HG02973 (cell line): ENCODE data around the gene ACTL6B.
A peak's percentile ranks its signal among the peaks of the same experiment; 100 is the strongest.

Source experiments
- ATAC-seq: cut with Tn5 transposase; IDR thresholded peaks from one replicate; pipeline ENCODE4 v1.9.1; 2021; ENCODE audit warnings: moderate library complexity; ENCODE audit not compliant: unreplicated experiment

Gene ACTL6B

DNA sequence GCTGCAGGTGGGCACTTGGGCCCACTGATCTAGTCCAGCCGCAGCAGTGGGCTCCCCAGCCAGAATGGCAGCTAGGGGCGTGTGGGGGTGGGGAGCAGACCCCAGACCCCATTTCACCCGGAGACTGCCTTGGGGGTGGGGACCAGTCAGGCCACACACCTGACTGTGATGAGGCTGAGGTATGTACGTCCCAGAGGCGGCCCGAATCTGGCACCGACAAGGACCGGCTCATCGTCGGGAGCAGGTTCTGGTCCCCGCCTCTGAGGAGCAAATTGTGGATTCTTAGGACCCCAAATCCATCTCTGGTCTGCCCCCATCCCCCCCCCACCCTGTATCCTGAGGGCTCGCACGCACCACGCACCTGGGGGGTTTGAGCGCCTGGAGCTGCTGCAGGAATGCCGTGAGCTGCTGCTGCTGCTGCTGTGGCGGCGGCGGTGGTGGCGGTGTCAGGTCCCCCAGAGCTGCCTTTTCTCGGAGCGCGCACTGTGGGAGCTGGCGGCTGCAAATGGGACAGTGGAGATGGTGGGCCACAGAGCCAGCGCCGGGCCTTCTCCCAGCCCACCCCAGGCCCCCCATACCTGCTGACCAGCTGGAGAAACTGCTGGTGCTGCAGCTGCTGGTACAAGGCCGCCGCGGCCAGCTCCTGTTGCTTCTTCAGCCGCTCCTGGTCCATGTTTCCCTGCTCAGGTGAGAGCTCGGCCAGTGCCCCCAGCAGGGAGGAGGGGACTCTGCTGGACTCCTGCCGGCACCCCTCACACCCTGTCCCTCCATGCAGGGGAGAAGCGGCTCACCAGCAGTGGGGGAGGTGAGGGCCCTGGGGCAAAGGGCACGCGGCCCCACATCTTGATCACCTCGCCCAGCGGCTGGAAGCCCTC is 27.6 kb upstream of the ACTL6B start:
- no peak for ATAC-seq

DNA sequence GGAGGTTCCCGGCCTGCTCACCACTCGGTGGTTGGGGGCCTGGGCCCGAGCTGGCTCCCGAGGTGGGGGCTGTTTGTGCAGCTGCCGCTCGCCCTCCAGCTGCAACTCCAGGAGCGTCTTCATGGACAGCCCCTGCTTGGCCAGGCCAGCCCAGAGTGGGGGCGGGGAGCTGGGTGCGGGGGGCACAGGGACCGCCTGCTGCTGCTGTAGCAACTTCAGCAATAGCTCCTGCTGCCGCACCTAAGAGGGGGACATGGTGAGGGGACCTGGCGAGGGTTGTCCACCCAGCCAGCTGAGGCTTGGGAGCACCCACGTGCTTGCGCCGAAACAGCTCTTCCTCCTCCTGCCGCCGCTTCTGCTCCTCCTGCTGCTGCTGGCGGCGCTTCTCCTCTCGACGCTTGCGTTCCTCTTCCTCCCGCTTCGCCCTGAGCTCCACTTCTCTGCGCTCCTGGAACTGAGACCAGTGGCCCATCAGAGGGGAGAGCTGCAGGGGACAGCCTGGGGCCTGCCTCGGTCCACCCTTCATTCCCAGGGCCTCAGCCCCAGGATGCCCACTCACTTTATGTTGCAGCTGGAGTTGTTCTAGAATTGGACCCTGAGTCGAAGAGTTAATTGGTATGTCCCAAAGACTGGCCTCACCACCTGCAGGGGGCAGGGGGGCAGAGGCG is 26.9 kb upstream of the ACTL6B start:
- no peak for ATAC-seq

DNA sequence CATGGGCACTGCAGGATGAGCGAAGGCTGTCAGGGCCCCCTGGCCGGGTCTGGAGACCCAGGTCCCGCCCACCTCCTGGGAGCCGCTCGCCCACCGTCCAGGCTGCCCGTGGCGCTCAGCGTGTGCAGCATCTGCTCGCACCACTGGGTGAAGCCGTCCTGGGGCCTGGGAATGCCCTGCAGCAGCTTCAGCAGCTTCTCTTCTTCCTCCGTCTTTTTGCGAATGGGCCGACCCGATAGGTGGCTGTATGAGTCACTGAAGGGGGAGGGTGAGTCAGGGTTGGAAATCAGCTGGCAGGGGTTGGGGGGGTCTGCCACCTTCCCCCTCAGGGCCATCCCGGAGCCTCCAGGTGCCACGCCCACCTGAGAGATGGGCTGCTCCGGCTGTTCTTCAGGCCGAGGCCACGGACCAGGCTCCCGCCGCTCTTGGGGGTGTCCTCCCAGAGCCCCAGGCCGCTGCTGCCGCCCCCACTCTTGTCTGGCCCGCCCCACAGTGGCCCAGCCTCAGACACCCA is 26.0 kb upstream of the ACTL6B start:
- no peak for ATAC-seq

DNA sequence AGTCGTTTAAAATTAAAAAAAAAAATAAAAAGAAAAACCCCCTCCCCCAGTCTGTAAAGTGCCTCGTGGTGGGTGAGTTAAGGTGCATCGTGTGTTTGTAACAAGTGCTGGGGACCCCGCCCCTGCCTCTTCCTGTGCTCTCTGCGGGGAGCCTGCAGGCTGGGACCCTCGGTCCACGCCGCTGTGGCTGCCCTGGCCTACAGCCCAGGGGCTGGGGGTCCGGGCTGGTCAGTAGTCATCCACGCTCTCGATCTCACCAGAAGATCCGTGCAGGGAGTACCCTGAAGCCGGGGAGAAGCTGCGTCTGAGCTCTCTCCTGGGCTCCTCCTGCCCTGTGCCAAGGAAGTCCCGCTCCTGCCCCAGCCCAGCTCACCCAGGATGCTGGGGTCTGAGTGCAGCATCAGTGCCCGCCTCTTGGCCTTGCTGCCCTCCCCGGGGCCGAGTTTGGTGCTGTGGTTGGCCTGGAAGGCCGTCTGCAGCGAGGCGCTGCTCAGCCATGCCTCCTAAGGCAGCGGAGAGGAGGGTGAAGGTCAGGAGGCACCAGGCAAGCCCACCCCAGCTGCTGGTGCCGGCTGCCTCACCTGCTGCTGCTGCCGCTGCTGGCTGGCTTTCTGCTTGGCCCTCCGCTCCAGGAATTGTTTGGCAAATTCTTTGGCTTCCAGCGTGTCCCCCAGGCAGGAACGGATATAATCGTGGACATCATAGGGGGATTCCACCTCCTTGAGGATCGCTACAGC is 25.4 kb upstream of the ACTL6B start:
- ATAC-seq: no peak

DNA sequence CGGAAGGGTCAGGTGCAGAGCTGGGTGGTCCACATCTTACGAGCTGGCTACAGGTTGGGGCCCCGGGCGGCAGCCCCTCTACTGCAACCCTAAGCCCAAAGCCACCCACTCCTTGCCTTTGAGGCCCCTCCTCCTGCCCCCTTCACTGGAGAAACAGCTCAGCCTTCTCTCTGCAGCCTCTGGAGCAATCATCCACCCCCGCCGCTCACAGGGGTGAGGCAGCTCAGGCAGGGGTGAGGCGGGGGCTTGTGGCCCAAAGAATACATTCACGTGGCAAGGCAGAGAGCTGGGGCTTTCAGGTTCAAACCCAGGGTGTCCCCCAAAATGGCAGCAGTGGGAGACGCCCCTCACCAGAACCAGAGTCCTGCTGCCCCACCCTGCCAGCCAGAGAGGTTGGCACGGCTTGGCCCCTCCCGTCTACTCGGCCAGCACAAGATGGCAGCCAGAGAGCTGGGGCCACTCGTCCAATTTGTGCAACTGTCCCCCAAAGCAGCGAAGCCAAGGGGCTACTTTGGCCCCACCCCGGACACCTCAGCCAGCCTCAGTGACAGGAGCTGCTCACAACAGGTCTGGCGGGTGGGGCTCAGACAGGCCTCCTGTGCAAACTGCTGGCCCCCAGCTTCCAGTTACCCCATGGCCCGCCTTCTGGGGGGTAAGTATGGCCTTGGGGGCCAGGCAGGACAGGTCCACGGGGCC is 24.5 kb upstream of the ACTL6B start:
- no peak for ATAC-seq

DNA sequence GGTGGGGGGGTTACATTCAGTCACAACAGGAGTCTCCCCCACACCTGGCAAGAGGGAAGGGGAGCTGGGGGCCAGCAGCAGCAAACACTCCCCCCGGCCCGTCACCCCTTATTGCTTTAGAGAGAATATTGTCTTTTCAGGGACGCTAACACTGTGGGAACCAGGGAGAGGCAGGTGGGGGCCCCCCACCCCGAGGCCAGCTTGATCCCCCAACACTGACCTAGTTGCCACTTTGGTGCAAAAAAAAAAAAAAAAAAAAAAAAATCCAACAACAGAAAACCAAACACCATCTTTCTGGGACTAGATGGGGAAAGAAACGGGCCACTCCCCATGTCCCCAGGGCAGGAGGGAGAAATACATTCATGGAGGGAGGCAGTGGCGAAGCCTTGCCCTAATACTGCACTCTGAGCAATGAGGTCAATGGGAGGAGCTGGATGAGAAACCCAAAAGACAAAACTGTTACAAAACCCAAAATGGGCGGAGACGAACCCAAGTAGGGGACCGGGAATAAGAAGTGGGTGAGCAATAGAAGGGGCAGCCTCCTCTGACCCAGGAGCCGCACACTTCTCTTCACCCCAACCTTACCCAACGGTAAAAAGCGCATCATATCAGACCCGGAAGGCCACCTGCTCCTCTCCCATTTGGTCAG is 23.8 kb upstream of the ACTL6B start:
- ATAC-seq: no peak

DNA sequence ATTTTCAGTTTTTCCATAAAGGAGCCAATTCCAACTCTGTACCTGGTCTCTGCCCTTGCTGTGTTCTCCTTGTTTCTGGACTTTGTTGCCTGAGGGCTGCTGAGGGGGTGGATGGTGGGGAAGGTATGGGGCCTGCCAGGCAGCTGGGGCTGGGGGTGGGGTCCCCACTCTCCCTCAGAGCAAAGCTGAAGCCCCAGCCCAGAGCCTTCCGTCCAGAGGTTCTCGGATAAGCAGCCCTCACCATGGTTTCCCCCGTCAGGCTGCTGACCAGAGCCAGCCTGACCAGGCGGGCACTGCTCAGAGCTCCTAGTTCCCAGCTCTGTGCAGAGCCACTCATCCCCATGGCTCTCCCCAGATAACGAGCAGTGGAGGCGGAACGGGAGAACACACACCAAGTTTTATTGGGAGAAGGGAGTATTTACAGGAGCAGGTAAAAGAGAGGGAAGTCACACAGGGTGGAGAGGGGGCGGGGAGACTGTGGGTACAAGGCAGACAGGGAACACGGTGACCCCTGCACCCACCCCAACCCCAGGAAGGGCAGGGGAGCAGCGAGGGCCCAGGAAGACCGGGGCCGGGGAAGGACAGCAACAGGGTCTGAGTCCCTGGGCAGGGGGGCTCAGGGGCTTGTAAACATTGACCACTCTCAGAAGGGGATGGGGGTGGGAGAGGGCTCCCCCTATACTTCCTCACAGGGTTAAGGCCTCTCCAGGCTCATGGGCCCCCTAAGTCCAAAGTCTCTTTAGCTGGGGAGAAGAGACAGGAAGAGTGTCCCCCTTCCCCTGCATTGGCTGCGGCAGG is 23.1 kb upstream of the ACTL6B start:
- no peak for ATAC-seq

DNA sequence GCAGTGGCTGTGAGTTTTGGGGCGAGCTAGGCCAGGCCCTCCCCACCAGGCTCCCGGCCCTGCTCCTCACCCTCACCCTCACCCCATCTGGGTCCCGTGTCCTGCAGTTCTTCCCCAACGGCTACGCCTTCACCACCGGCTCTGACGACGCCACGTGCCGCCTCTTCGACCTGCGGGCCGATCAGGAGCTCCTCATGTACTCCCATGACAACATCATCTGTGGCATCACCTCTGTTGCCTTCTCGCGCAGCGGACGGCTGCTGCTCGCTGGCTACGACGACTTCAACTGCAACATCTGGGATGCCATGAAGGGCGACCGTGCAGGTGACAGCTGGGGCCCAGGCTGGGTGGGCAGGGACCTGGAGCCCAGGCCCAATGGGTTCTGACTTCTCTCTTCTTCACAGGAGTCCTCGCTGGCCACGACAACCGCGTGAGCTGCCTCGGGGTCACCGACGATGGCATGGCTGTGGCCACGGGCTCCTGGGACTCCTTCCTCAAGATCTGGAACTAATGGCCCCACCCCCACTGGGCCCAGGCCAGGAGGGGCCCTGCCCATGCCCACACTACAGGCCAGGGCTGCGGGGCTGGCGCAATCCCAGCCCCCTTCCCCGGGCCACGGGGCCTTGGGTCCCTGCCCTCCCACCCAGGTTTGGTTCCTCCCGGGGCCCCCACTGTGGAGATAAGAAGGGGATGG is 22.2 kb upstream of the ACTL6B start:
- no peak for ATAC-seq

DNA sequence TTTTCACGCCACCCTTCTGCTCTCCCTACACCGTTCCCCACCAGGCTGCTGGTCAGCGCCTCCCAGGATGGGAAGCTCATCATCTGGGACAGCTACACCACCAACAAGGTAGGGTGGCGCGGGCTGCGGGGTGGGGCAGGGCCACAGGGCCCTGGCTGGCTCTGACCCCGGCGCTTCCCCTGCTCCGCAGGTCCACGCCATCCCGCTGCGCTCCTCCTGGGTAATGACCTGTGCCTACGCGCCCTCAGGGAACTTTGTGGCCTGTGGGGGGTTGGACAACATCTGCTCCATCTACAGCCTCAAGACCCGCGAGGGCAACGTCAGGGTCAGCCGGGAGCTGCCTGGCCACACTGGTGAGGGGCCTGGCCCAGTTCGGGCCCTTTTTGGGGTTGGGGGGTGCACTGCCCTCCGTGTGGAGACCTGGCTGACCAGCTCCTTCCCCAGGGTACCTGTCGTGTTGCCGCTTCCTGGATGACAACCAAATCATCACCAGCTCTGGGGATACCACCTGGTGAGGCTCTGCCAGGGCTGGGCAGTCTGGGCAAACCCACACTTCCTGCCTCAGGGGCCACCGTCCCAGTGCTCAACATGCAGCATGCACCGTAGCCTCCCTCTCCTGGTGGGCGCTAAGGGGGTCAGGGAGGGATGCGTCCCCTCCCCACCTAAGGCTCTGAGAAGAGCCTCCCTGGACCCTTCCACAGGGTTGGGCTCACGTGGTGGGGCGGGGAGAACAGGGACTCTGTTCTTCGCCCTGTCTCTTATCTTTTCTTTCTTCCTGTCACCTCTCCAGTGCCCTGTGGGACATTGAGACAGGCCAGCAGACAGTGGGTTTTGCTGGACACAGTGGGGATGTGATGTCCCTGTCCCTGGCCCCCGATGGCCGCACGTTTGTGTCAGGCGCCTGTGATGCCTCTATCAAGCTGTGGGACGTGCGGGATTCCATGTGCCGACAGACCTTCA is 21.3 kb upstream of the ACTL6B start:
- no peak for ATAC-seq

DNA sequence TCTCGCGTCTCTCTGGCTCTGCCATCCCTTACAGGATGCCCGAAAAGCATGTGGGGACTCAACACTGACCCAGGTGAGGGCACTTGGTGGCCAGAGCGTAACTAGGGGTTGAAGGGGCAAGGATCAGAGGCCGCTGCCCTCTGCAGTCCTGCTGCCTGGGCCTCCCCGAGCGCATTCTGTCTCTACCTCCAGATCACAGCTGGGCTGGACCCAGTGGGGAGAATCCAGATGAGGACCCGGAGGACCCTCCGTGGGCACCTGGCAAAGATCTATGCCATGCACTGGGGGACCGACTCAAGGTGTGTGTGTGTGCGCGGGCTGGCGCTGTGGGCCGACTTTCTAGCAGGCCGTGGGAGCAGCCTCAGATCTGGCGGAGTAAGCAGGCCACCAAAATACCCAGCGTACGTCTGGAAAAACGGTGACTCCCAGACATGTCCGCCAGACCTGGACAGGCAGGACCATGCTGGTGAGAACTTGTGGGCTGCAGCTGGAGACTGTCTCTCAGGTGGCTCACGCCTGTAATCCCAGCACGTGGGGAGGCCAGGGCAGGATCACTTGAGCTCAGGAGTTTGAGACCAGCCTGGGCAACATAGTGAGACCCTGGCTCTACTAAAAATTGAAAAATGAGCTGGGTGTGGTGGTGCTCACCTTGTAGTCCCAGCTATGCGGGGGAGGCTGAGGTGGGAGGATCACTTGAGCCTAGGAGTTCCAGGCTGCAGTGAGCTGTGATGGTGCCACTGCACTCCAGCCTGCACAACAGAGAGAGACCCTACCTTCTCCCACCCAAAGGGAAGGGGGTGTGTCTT is 20.5 kb upstream of the ACTL6B start:
- no peak for ATAC-seq

DNA sequence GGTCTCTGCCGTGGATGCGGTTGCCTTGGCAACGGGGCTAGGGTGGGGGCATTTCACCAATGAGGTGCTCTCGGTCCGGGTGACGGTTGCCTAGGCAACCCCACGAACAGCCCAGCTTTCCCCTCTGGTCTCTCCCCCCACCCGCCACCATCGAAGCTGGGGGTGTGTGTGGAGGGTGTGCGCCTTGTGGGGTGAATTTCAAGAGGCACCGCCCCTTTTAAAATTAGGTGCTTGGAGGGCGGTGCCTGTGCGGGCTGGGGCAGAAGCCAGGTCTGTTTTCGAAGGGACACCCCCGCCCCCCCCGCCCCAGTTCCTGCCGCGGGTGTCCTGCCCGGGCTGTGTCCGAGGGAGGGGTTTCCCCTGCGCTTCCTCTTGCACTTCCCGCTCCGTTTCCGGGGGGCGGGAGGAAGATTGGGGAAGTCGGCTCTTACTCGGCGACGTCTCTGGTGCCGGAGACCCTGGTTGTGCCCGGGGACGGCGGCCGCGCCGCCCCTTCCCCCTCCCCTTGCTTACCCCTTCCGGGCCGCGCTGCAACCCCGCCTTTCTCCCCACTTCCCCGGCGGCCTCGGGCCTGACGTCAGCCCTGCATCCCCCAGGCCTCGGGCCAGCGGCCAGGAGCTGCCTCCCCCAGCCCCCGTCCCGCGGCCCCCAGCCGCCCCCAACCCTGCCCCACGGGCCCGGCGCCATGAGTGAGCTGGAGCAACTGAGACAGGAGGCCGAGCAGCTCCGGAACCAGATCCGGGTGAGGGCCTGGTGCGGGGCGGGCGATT is 19.5 kb upstream of the ACTL6B start:
- ATAC-seq: no peak

DNA sequence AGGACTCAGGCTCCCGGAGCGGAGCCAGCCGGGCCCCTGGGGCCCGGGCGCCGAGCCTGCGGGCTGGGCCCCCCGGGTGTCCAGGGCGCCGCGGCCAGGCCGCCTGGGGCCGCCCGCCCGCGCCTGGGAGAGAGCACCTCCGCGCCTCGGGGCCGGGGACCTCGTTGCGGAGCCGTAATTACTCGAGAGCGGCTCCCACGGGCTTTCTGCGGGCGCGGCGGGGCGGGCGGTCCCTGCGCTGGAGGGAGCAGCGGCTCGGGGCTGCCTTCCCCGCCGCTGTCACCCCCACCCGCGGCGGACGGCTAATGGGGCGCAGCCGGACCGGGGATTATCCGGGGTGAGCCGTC is 18.8 kb upstream of the ACTL6B start:
- ATAC-seq: no peak

DNA sequence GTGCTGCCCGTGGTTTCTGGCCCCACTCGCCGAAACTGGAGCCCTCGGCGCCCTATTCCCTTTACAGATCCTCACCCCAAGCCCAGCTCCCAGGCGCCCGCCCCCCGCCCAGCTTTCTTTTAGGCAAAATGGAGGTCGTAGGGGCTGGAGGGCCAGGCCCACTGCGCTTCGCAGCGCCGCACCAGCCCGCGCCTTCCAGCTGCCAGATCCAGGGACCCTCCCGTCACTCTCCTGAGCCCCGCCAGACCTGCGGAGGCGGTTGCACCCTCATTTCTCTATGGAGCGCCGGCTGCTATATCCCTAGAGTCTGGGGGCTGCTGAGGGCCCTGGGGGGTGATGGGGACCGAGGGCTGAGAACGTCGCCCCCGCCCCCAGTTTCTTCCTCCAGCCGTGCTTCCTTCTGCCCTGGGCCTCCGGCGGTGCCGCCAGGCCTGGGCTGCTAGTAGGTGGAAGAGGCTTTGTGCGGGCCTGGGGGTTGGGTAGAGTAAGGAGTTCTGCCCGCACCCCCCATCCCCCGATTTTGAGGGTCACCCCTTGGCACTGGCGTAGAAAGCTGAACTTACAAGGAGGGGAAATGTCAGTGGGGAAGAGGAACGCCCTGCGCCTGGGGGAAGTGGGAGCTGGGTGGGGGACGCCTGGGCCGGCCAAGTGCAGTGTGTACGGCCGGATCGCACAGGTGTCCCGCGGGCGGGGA is 18.3 kb upstream of the ACTL6B start:
- no peak for ATAC-seq

DNA sequence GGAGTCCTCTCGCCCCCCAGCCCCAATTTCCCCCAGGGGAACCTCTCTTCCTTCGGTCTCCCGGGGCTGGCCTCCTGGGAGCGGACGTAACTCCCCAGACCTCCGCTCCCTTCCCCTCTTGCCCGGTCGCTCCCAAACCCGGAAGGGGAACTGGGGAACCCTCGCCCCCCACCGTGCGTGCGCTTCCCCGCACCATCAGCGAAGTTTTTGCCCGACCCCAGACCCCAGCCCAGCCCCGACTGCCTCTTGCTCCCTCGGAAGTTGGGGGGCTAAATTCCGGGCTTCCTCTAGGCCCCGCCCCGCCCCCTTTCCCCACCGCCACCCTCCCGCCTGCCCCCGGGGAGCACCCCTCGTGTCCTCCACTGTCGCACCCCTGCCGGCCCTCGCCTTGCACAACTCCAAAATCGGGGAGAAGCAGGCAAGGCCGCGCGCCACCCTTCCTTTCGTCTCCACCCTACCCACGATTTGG is 17.7 kb upstream of the ACTL6B start:
- ATAC-seq: no peak

DNA sequence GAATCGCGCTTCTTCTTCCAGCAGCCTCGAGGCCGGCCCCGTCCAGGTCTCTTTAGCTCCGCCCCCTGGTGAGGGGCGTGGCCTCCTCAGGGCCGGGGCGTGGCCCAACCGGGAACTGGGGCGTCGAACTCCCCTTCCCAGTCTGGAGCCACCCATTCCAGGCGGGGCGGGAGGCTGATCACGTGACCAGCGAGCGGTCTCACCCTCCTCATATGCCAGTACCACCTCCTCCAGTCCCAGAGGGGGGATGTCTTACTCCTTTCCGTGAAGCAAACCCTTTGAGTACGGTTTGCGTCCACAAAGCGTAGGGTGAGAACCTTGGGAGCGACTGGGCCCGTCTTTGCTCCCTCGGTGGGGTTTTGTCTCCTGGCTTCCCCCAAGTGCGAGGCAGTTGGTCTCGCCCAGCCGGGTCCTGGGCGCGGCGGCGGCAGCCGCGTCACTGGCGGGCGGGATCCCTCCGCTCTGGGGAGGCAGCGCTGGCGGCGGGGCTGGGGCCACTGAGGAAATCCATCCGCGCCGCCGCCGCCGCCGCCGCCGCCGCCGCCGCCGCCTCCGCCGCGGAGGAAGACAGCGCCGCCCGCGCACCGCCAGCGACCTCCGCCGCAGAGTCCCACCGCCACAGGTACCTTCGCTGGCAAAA is 17.2 kb upstream of the ACTL6B start, which contains the start of gene GNB2:
Gene GNB2, plus strand, starts transcription at position 439 of the 640 bp plus-strand sequence. CDS start 2,526 bp downstream, outside the sequence.
- ATAC-seq: peak; percentile 51
